Inflammatory macrophage treated with lipopolysaccharide for 1 hour (primary cell): Measurements from ENCODE around the gene SCGB3A1.

Experiments used
- DNase-seq, 2 donors: peaks; one replicate each; pipeline ENCODE4 v3.0.0-alpha.2; 2020 to 2022

SCGB3A1 gene

DNA sequence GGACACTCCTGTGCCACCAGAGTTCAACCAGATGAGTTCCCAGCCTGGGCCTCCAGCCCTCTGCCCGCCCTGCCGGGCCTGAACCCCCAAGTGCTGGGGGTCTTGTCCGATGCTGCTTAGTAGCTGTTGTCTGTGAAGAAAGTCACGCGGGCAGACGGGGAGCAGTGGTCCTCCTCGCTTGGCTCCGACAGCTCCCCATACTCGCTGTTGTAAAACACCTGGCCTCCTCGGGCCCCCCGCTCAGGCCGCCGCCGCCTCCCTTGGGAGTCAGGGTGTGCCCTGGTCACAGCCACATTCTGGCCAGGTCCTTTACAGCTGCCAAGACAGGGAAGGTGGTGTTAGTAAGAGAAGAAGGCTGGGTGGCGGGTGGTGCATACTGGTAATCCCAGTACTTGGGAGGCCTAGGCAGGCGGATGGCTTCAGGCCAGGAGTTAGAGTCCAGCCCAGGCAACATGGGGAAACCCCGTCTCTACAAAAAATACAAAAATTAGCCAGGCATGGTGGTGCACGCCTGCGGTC is 11.8 kb upstream of the SCGB3A1 start:
- no peak for DNase-seq

DNA sequence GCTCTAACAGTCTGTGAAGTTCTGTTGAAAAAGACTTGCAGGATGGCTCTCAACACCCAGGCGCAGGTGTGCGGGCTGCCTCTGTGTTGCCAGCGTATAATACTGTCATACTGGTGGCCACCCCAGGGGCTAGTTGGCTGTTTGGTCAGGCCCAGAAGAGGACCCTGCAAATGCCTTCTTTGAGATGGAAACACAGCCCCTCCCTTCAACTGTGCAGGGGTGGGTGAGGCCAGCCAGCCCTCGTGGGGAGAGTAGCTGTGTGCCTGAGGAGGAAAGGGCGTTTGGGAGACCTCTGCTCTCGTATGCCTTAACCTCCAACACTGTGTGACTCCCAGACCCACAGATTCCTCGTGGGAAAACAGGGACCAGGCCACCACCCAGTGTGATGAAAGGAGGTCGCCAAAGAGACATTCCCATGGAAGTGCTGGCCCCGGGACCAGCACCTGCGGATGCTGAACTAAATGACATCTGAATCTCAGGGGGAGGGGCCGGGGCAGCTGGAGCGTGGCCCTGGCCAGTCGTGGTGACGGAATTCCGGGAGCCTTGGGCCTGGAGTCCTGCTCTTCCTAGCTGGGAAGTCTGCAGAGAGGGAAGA is 11.3 kb upstream of the SCGB3A1 start:
- no peak for DNase-seq

DNA sequence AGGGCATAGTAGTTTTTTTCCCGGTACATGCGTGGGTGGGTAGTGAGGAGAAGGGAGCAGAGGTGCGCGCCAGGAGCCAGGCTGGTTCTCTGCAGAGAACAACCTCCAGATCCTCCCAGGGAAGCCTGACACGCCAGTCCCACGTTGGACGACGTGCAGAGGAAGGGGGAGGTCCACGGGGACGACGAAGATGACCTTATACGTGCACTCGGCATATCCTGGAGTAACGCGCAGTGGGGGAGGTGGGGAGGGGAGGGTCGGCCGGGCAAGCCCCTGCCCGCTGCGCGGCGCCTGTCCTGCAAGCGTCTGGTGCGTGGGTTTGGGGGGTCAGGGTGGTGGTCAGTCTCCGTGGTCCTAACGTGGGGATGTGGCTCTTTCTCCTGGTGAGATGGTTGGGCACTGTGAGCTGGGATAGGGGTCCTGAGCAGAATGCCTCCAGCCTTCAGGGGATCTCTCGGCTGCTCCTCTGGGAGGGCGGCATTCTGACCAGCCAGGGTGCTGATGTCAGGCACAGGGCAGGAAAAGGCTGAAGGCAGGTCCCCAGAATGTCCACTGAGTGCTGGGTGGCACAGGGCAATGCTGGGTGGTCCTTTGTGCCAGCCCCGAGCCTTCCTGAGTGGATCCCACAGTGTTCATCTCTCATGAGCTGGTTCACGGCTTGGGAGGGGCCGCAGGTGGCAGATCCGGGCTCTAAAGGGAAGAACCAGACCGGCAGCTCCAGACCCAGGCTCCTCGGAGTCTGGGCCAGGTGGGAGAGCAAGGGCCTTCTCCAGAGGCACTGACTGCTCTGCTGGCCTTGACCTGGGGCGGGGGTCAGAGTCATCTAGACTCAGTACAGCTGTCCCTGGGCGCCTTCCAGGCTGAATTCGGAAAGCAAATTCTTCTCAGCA is 10.5 kb upstream of the SCGB3A1 start:
- DNase-seq: no peak

DNA sequence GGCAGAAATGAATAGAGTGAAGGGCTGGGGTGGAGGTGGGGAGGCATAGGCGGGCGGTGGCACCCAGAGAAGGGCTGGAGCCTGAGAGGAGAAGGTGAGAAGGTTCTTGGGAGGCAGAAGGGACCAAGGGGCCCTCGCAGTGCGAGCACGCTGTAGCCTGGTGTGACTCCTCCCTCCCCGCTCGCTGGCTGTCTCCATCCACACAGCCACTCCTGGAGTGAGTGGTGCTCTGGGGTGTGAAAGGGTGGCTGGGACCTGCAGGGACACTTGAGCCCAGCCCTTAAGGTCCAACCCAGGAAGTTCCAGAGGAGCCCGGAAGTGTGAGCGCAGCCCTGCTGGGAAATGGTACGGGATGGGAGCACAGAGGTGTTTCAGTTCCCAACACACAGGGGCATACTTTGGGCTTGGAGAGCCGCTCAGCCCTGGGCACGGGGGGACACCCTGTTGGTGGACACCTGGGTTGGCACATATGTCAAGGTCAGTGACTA is 9.3 kb upstream of the SCGB3A1 start:
- no peak for DNase-seq

DNA sequence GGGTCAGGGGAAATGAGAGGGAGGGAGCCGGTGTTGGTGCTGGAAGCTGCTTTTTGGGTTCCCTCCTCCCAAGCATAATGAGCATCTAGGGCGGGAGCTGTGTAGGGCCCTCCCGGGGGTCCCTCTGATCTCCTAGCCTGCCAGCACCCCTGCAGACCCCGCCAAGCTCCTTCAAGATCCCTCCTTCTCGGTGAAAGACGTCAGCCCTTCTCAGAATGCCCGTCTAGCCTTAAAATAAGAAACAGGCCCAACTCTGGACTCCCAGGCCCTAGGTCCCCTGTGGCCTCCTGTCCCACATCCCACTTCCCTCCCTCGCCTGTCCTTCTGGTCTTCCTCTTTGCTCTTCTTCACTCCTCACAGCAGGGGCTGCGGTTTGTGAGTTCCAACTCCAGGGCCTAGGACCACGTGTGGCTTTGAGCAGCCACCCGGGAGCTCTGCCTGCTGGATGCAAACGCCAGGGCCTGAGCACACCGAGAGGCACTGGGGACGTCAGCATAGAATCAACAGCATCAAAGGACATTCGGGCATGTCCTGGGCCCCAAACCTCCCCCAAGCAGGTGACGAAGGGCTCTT is 8.8 kb upstream of the SCGB3A1 start:
- no peak for DNase-seq

DNA sequence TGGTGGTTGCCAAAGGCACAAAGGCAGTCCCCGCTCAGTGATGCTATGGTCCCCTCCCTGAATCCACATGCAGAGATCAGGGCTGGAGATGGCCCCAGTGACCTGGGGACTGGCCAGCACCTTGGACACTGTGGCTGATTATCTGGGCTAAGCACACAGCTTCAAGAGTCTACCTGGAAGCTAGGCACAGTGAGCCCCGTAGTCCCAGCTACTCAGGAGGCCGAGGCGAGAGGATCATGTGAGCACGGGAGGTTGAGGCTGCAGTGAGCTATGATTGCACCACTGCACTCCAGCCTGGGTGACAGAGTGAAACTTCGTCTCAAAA is 8.3 kb upstream of the SCGB3A1 start:
- no peak for DNase-seq

DNA sequence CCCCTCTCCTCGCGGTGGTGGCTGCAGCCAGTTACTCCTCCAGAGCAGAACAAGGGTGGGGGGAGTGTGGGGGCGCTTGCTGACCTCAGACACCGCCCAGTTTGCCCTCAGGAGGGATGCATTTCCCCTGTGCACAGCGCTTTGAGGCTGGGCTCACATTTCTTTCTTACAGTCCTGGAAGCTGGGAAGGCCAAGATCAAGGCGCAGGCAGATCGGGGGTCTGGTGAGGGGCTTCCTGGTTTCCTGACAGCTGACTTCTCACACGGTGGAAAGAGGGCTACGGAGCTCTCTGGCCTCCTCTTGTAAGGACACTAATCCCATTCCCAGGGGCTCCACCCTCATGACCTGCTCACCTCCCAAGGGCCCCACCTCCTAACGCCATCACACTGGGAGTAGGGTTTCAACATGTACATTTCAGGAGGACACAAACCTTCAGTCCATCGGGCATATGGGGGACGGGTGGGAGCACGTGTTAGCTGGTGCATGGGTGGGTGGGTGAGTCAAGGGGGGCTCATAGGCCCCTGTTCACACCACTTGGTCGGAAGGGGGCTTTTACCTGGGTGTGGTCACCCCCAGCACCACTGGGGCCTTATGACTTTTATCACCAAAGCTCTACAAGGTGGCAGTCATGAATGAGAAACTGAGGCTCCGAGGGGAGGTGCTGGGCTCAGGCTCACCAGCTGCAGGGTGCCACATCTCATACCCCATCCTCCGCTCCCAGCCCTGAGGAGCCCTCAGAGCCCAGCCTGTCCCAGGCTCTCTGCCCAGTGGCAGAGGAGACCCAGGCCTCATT is 7.7 kb upstream of the SCGB3A1 start:
- no peak for DNase-seq

DNA sequence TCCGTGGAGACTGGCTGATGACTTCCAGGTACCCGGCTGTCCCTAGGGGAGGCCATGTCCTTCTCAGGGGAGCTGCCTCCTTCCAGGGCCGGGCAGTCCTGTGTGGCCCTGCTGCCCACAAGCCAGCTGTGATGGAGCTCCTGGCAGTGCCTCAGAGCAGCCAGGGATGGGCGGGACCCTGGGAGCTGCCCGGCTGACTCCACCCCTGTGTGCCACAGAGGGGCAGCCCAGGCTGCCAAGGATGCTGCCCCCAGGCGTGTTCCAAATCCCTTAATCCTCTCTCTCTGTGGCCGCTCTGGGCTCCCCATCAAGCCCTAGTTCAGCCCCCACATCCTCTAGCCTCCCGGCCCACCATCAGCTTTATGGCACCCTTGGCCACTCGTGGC is 7.0 kb upstream of the SCGB3A1 start:
- no peak for DNase-seq

DNA sequence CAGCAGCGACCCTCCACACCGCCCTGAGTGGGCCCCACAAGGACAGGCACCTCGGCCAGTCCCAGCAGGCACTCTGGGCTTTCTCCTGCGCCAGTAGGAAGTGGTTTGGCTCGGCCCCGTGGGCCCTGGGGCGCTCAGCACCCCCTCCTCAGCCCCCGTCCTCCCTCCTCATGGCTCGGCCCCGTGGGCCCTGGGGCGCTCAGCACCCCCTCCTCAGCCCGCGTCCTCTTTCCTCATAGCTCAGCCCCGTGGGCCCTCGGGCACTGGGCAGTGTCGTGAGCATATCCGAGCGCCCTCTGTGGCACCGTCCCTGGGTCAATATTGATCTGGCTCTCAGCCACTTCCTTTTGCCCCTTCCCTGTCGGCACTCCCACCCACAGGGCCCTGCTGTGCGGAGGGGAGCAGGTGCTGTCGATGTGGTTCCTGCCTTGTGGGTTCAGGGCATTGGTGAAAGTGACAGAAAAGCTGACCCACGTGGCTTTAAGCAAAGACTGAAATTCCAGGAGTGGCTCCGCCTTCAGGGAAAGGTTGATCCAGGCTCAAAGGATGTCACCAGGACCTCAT is 5.5 kb upstream of the SCGB3A1 start:
- DNase-seq: no peak

DNA sequence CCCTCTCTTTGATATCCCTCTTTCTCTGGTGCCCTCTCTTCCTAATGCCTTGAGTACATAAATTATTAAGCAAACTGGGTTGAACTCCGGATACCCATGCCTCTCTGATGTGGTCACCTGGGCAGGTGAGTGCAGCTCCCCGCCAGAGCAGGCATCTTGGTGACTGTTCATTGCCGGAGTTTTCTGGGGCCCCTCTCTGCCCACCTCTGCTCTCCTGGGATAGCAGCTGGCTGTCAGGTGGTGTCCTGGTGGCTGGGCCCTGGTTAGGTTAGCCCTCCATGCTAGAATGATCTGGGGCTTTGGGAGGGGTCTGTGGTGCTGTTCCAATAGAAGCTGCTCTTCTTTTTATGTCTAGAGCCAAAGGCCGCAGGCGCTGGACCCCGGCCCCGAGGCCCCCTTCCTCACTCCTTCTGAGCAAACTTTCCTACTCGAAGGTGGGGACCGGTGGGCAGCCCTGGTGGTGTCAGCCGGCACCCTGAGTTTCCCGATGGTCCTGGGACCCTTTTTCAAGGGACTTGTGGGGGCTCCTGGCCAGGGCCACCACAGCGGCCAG is 4.9 kb upstream of the SCGB3A1 start:
- DNase-seq: no peak

DNA sequence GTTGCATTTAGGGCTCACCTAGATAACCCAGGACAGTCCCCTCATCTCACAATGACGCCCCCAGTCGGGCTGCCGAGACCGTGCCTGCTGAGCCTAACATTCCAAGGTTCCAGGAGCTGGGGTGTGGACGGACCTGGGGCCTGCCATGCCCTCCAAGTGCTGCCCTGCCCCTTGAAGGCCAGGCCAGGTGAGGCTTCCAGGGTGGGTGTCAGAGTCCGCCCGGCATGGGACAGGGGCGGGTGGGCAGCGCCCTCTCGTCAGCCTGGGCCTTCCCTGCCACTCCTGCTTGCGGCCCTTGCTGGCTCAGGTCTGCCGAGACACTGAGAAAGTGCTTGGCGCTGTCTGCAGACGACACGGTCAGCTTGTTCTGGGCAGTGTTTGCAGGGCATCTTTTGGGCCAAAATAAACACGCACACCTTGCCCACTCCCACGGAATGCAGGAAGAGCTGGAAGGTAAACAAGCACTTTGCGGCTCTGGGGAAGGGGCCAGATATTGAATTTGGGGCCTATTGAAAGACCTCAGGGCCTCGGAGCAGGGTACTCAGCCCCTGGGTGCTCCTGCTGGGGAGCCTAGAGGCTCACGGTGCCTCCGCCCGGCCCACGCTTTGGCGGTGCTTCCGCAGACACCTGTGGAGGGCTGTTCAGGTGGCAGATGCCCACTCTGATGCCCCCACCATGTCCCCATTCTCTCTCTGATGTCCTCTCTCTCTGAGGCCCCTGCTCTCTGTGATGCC is 4.2 kb upstream of the SCGB3A1 start:
- DNase-seq: no peak

DNA sequence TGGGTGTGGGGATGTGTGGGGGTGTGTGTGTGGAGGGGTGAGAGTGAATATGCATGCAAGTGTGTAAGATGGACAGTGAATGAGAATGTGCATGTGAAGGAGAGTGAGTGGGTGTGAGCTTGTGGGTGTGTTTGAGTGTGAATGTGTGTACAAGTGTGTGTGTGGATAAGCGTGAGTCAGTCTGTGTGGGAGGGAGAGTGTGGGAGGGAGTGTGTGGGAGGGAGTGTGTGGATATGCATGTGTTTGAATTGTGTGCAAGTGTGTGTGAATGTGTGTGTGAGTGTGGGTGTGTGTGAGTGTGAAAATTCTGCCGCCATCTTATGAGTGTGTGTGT is 3.7 kb upstream of the SCGB3A1 start:
- no peak for DNase-seq

DNA sequence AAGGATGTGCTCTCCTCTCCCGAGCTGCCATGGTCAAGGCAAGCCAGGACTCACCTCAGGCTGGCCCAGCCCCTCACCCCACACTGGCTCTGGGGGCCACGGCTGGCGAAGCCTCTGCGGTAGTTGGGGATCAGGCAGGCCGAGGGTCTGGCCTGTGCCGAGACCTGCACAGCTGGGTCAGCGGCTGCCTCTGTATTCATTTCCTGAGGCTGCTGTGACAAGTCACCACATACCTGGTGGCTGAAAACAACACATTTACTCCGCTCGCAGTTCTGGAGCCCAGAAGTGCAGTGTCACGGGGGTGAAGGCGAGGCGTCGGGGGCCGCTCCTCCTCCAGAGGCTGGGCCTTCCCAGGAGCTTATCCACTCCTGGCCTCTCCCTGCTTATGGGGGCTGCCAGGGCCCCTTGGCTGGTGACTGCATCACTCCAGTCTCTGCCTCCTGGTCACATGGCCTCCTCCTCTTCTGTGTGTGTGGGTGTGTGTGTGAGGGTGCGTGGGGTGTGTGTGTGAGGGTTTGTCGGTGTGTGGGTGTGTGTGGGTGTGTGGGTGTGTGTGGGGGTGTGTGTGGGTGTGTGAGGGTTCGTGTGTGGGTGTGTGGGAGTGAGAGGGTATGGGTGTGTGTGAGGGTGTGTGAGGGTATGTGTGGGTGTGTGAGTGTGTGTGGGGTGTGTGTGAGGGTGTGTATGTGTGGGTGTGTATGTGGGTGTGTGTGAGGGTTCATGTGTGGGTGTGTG is 3.2 kb upstream of the SCGB3A1 start:
- DNase-seq: no peak

DNA sequence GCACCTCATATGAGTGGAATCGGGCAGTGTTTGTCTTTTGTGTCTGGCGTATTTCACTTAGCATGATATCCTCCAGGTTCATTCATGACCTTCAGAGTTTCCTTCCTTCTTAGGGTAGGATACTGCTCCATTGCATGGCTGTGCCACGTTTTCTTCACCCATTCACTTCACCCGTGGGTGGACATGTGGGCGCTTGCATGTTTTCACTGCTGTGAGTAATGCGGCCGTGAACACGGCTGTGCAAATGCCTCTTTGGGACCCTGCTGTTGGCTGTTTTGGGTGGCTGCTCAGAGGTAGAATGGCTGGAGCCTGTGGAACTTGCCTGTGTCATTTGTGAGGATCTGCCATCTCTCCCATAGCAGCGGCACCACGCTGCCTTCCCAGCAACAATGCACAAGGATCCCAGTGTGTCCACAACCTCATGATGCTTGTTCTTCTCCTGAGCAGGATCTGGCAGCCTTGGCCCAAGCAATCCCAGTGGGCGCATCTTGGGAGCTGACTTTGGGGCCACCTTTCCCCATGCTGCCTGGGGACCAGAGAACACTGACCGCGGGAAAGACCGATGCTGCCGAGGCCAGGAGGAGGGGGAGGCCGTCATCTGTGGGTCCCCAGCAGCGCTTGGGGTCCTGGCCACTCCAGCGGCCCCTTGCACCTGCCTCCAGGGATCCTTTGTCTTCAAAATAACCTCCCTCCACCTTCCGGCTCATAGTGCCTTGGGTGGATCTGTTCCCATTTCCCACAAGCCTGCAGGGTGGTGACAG is 2.3 kb upstream of the SCGB3A1 start:
- no peak for DNase-seq

DNA sequence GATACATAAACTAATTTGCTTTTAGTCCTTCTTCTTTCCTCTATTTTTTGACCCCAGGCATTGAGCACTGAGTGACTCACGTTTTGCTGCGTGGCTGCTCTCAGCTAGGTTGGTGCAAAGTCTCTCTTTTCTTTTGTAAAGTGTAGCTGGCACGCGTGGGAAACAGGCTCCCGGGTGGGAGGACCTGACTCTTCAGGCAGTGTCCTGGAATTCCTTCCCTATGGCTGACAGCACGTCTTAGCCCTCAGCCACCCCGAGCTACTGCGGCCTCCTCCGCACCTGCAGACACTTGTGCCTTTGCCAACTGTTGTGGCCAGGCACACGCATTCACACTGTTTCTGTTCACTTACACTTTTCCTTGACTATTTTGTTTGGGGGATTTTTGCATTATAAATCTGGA is 877 bp upstream of the SCGB3A1 start:
- DNase-seq: no peak

DNA sequence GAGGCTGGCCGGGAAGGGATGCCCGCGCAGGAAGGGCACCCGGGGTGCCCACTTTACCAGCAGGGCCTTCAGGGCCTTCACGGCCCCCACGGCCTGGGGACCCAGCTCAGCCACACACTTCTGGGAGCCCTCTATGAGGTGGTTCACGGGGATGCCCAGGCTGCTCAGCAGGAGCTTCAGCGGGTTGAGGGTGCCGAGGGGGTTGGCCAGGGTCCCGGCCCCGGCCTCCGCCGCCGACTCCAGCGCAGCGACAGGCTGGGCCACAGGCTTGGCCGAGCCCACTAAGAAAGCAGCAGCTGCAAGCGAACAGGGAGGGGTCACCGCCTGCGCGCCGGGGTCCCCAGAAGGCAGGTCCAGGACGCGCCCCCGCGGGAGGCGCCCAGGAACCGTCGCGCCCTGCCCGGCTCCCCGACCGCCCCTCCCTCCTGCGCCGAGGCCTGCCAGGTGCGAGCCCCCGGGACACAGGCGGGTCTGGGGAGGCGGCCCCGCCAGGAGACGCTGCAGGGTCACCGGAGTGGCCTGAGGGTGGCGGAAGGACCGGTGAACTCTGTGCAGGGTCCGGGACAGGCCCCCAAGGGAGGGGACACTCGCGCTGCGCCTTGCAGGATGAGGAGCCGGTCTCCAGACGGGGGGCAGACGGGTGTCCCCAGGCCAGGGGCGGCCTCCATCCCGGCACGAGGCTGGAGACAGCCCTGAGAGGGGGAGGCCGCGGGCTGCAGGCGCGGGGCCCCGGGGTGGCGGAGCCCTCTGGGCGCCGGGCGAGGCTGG is 572 bp downstream of the SCGB3A1 start:
- no peak for DNase-seq

DNA sequence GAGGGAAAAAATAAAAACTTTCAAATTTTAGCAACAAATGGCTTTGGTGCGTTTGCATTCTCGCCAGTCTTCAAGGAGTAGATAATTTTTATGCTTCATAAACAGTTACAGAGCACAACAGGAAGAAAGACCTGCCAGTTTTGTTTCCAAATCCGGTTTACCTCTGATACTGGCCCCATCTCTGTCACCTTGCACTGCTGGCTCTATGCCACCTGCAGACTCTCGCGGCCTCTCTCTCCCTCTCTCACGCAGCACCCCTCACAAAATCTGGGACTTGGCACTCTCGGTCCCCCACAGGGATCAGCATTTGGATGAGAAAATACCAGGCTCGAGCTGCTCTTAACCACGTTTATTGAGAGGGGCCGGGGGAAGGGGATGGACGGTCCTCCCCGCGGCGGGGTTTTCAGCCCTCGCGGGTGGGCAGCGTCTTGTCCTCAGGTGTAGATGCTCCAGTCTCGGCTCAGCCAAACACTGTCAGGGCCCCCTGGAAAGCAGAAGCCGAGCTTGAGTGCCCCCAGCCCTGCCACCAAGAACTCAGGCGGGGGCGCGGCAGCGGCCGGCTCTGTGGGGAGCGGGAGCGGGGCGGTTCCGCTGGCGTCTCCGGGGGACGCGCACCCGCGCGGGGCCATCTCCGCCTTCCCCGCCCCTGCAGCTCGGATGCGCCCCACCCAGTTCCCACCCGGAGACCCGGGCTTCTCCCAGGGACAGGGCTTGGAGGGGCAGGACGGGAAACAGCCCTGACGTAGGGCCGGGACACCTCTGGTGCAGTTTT is 1.3 kb downstream of the SCGB3A1 start:
- no peak for DNase-seq

DNA sequence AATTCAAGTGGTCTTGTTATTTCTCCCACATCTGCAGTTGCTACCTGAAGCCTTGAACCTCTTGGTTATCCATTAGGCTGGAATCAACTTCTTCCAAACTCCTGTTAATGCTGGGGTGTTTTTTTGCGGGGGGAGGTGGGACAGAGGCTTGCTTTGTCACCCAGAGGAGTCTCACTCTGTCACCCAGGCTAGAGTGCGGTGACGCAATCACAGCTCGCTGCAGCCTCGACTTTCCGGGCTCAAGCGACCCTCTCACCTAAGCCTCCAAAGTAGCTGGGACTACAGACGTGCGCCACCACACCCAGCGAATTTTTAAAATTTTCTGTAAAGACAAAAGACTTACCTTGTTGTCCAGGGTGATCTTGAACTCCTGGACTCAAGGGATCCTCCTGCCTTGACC is 4.4 kb downstream of the SCGB3A1 start:
- DNase-seq: no peak

DNA sequence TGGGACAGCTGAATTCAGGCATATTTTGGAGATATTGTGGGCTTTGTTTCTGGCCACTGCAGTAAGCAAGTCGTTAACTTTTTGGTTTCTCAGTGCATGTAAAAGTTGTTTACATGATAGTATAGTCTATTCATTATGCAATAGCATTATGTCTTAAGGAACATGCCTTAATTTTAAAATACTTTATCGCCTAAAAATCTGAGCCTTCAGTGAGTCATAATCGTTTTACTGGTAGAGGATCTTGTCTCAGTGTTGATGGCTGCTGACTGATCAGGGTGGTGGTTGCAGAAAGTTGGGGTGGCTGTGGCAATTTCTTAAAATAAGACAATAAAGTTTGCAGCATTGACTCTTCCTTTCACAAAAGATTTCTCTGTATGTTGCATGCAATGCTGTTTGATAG is 5.1 kb downstream of the SCGB3A1 start:
- no peak for DNase-seq
